HEK293 (cell line): ENCODE results near the gene RTKN2.

Experiments used
- CTCF ChIA-PET: fragments of 350-600 bp; formaldehyde crosslinking; extraction: SDS; loops from one replicate; lab custom pipeline; 2021; ENCODE audit warnings: antibody characterized with exemption; lab: Yijun Ruan, JAX
- POLR2A ChIA-PET: fragments of 300-600 bp; formaldehyde crosslinking; extraction: SDS; loops from one replicate; lab custom pipeline; 2020; ENCODE audit warnings: antibody characterized with exemption, inconsistent platforms; lab: Yijun Ruan, JAX
- H3K27ac ChIP-seq: fragments of 200-500 bp; sonication (Bioruptor generic); 2 replicates; pipeline ENCODE4 v1.5.1; 2014; ENCODE audit warnings: low read depth, low read length, control low read depth, inconsistent platforms; ENCODE audit errors: extremely low read depth
- H3K36me3 ChIP-seq, 2 experiments: fragments of 200-500 bp in 1 of 2; sonication (Bioruptor generic) in 1 of 2; 1 replicate in 1 of 2; 2 replicates in 1 of 2; pipeline ENCODE4 v1.5.1; 2014 to 2017; ENCODE audit warnings: inconsistent platforms in 2 of 2, low read length in 2 of 2; ENCODE audit not compliant: control insufficient read depth in 2 of 2, insufficient read depth in 1 of 2
- H3K4me1 ChIP-seq: fragments of 200-500 bp; sonication (Bioruptor generic); 2 replicates; pipeline ENCODE4 v1.5.1; 2014; ENCODE audit warnings: mild to moderate bottlenecking, low read length, inconsistent platforms; ENCODE audit not compliant: control insufficient read depth, insufficient read depth
- H3K4me3 ChIP-seq: 2 replicates; pipeline ENCODE4 v1.5.1; 2011; ENCODE audit warnings: low read depth, mild to moderate bottlenecking, control low read depth, low read length, moderate library complexity
- H3K9me3 ChIP-seq: fragments of 200-500 bp; sonication (Bioruptor generic); 2 replicates; pipeline ENCODE4 v1.5.1; 2014; ENCODE audit warnings: low read depth, low read length, inconsistent platforms; ENCODE audit not compliant: control insufficient read depth, insufficient read depth
- HOXD13 ChIP-seq: sonication (generic); formaldehyde crosslinking; IDR thresholded peaks from 2 replicates; pipeline ENCODE4 v1.8.0; 2022; ENCODE audit warnings: missing genetic modification reagents, borderline replicate concordance
- KLF1 ChIP-seq: fragments of 450-650 bp; formaldehyde crosslinking; IDR thresholded peaks from 2 replicates; pipeline ENCODE4 v1.5.1; 2016; ENCODE audit warnings: missing biosample characterization, missing genetic modification characterization
- KLF10 ChIP-seq: fragments of 450-650 bp; IDR thresholded peaks from 2 replicates; pipeline ENCODE4 v1.5.1; 2018; ENCODE audit warnings: missing biosample characterization, mild to moderate bottlenecking, missing genetic modification characterization
- KLF16 ChIP-seq: fragments of 450-650 bp; formaldehyde crosslinking; IDR thresholded peaks from 2 replicates; pipeline ENCODE4 v1.5.1; 2017; ENCODE audit warnings: missing biosample characterization, missing genetic modification characterization
- KLF17 ChIP-seq: fragments of 450-650 bp; formaldehyde crosslinking; IDR thresholded peaks from 2 replicates; pipeline ENCODE4 v1.5.1; 2016; ENCODE audit warnings: missing biosample characterization, missing genetic modification characterization
- KLF8 ChIP-seq: fragments of 450-650 bp; formaldehyde crosslinking; IDR thresholded peaks from 2 replicates; pipeline ENCODE4 v1.5.1; 2016; ENCODE audit warnings: missing biosample characterization, missing genetic modification characterization
- MYNN ChIP-seq: fragments of 450-650 bp; formaldehyde crosslinking; IDR thresholded peaks from 2 replicates; pipeline ENCODE4 v1.5.1; 2016; ENCODE audit warnings: missing biosample characterization, missing genetic modification characterization, borderline replicate concordance
- PRDM10 ChIP-seq: fragments of 450-650 bp; formaldehyde crosslinking; IDR thresholded peaks from 2 replicates; pipeline ENCODE4 v1.5.1; 2016; ENCODE audit warnings: missing biosample characterization, missing genetic modification characterization
- SP2 ChIP-seq: fragments of 450-650 bp; formaldehyde crosslinking; IDR thresholded peaks from 2 replicates; pipeline ENCODE4 v1.5.1; 2016; ENCODE audit warnings: missing biosample characterization, missing genetic modification characterization
- WT1 ChIP-seq: fragments of 450-650 bp; formaldehyde crosslinking; IDR thresholded peaks from 2 replicates; pipeline ENCODE4 v1.5.1; 2016; ENCODE audit warnings: missing biosample characterization, missing genetic modification characterization
- ZBTB17 ChIP-seq: fragments of 450-650 bp; formaldehyde crosslinking; IDR thresholded peaks from 2 replicates; pipeline ENCODE4 v1.5.1; 2016; ENCODE audit warnings: missing biosample characterization, missing genetic modification characterization
- ZFP69B ChIP-seq: fragments of 450-650 bp; formaldehyde crosslinking; IDR thresholded peaks from 2 replicates; pipeline ENCODE4 v1.5.1; 2016; ENCODE audit warnings: missing biosample characterization, missing genetic modification characterization
- ZNF121 ChIP-seq: fragments of 450-650 bp; formaldehyde crosslinking; IDR thresholded peaks from 2 replicates; pipeline ENCODE4 v1.5.1; 2016; ENCODE audit warnings: missing biosample characterization, missing genetic modification characterization
- ZNF140 ChIP-seq: fragments of 450-650 bp; formaldehyde crosslinking; IDR thresholded peaks from 2 replicates; pipeline ENCODE4 v1.5.1; 2016; ENCODE audit warnings: missing biosample characterization, missing genetic modification characterization
- ZNF146 ChIP-seq: fragments of 450-650 bp; formaldehyde crosslinking; IDR thresholded peaks from 2 replicates; pipeline ENCODE4 v1.5.1; 2016; ENCODE audit warnings: missing biosample characterization, missing genetic modification characterization
- ZNF175 ChIP-seq: fragments of 450-650 bp; formaldehyde crosslinking; IDR thresholded peaks from 2 replicates; pipeline ENCODE4 v1.5.1; 2016; ENCODE audit warnings: missing biosample characterization, missing genetic modification characterization
- ZNF18 ChIP-seq: fragments of 450-650 bp; formaldehyde crosslinking; IDR thresholded peaks from 2 replicates; pipeline ENCODE4 v1.5.1; 2016; ENCODE audit warnings: missing biosample characterization, missing genetic modification characterization
- ZNF239 ChIP-seq: fragments of 450-650 bp; formaldehyde crosslinking; IDR thresholded peaks from 2 replicates; pipeline ENCODE4 v1.5.1; 2016; ENCODE audit warnings: missing biosample characterization, missing genetic modification characterization
- ZNF335 ChIP-seq: fragments of 450-650 bp; formaldehyde crosslinking; conservative IDR thresholded peaks from 2 replicates; pipeline ENCODE4 v1.5.1; 2016; ENCODE audit warnings: missing biosample characterization, missing genetic modification characterization
- ZNF398 ChIP-seq: fragments of 450-650 bp; formaldehyde crosslinking; IDR thresholded peaks from 2 replicates; pipeline ENCODE4 v1.5.1; 2017; ENCODE audit warnings: missing biosample characterization, missing genetic modification characterization
- ZNF423 ChIP-seq: fragments of 450-650 bp; formaldehyde crosslinking; IDR thresholded peaks from 2 replicates; pipeline ENCODE4 v1.5.1; 2016; ENCODE audit warnings: missing biosample characterization, missing genetic modification characterization
- ZNF426 ChIP-seq: fragments of 450-650 bp; formaldehyde crosslinking; IDR thresholded peaks from 2 replicates; pipeline ENCODE4 v1.5.1; 2017; ENCODE audit warnings: missing biosample characterization, missing genetic modification characterization, mild to moderate bottlenecking, inconsistent platforms, moderate library complexity
- ZNF629 ChIP-seq: fragments of 450-650 bp; formaldehyde crosslinking; IDR thresholded peaks from 2 replicates; pipeline ENCODE4 v1.5.1; 2017; ENCODE audit warnings: missing biosample characterization, missing genetic modification characterization
- ZNF654 ChIP-seq: fragments of 450-650 bp; formaldehyde crosslinking; IDR thresholded peaks from 2 replicates; pipeline ENCODE4 v1.5.1; 2016; ENCODE audit warnings: low read depth, missing biosample characterization, missing genetic modification characterization
- ZNF664 ChIP-seq: fragments of 450-650 bp; formaldehyde crosslinking; IDR thresholded peaks from 2 replicates; pipeline ENCODE4 v1.5.1; 2016; ENCODE audit warnings: missing biosample characterization, missing genetic modification characterization
- ZSCAN18 ChIP-seq: fragments of 450-650 bp; formaldehyde crosslinking; IDR thresholded peaks from 2 replicates; pipeline ENCODE4 v1.5.1; 2016; ENCODE audit warnings: missing biosample characterization, missing genetic modification characterization
- ZXDB ChIP-seq: fragments of 450-650 bp; formaldehyde crosslinking; IDR thresholded peaks from 2 replicates; pipeline ENCODE4 v1.5.1; 2016; ENCODE audit warnings: missing biosample characterization, missing genetic modification characterization

Gene RTKN2

GRCh38 chr10:62248465-62248864 is 20.2 kb downstream of the RTKN2 start (continued):
- no peak for TF ChIP-seq ZNF426 (tag by site-specific recombination)
- no peak for TF ChIP-seq ZNF398
- TF ChIP-seq ZNF654 (tag by site-specific recombination): peak; percentile 55
- TF ChIP-seq ZNF664 (tag by site-specific recombination): peak; percentile 60
- no peak for TF ChIP-seq KLF8 (tag by site-specific recombination)

- Histone ChIP-seq H3K4me1 (no peaks in the 10 kb centered on the region; the same call in 1 of the 2 replicates), H3K27ac (no peak overlapping the region), H3K4me3 (no peak overlapping the region), H3K9me3 (no peaks in the 10 kb centered on the region), H3K36me3 (no peaks in the 10 kb centered on the region)
- POLR2A ChIA-PET: interaction anchor here (0.6 to 1.5 kb wide), 3 partner anchors 169 to 343 kb away, joined by 3 to 7 read pairs (median 3); no protein-coding TSS in a partner anchor
- CTCF ChIA-PET: interaction anchor here (0.6 to 3.9 kb wide), 44 partner anchors 8 to 1428 kb away, joined by 3 to 91 read pairs (median 4); partner anchors contain the start of gene ARID5B
- TF ChIP-seq ZNF175 (no peak), KLF17 (tag by site-specific recombination) (no peak), ZNF239 (tag by site-specific recombination) (no peak), ZXDB (no peak), WT1 (tag by site-specific recombination) (no peak), ZNF423 (tag by site-specific recombination) (no peak), MYNN (no peak), ZNF629 (tag by site-specific recombination) (0 out of 2 replicates have a peak, but pooled peaks have one; percentile 26), ZSCAN18 (tag by site-specific recombination) (no peak), ZNF18 (no peak), ZNF121 (tag by site-specific recombination) (no peak), KLF10 (tag by site-specific recombination) (no peak), ZNF664 (tag by site-specific recombination) (no peak), ZNF146 (no peak), KLF1 (no peak), HOXD13 (CRISPR knock-in tag) (no peak), KLF16 (tag by site-specific recombination) (no peak), ZBTB17 (no peak), ZNF335 (no peak), PRDM10 (tag by site-specific recombination) (no peak), ZFP69B (no peak), ZNF140 (tag by site-specific recombination) (no peak), SP2 (tag by site-specific recombination) (no peak)
These were observed 23.7 kb downstream of the RTKN2 start for GRCh38 chr10:62244785-62245467.
